GM10248 (cell line): ENCODE results near the gene NTM.

Experiments used
- CTCF ChIA-PET: fragments of 300-600 bp; sonication (Branson Sonifier 250); formaldehyde crosslinking; extraction: SDS; loops from one replicate; lab custom pipeline; 2021; ENCODE audit warnings: antibody characterized with exemption; lab: Yijun Ruan, JAX
- POLR2A ChIA-PET: fragments of 350-650 bp; sonication (Branson Sonifier 250); formaldehyde crosslinking; extraction: SDS; loops from one replicate; lab custom pipeline; 2020; ENCODE audit warnings: antibody characterized with exemption; lab: Yijun Ruan, JAX
- DNase-seq: peaks from one replicate; pipeline ENCODE4 v3.0.0; 2012; ENCODE audit errors: extremely low spot score
- CTCF ChIP-seq: IDR thresholded peaks from 2 replicates; pipeline ENCODE4 v1.5.1; 2012; ENCODE audit warnings: mild to moderate bottlenecking, low read depth; ENCODE audit errors: extremely low read depth, missing control alignments, control extremely low read depth

The NTM gene

GRCh38 chr11:131894615-131895544 is 524.5 kb downstream of the NTM start:
- ChIA-PET POLR2A (no interaction called here), CTCF (interaction anchor here (1.0 to 6.1 kb wide), 4 partner anchors 19 to 147 kb away, joined by 3 to 22 read pairs (median 3); no protein-coding TSS in a partner anchor)

GRCh38 chr11:131895865-131896264 is 525.5 kb downstream of the NTM start:
- ChIA-PET POLR2A (no interaction called here), CTCF (interaction anchor here (6.1 kb wide), 1 partner anchor 28 kb away, joined by 22 read pairs; no protein-coding TSS in a partner anchor)
- no peak for DNase-seq

More at GRCh38 chr11:131894615-131895544, 524.5 kb downstream of the NTM start:
- DNase-seq: no peak
- no peak for TF ChIP-seq CTCF

GRCh38 chr11:131896978-131897615 is 526.7 kb downstream of the NTM start:
- ChIA-PET POLR2A (no interaction called here), CTCF (no interaction called here)
- TF ChIP-seq CTCF: no peak
- no peak for DNase-seq

More at GRCh38 chr11:131895865-131896264, 525.5 kb downstream of the NTM start:
- TF ChIP-seq CTCF: no peak

- ChIA-PET CTCF (no interaction called here), POLR2A (no interaction called here)
- no peak for TF ChIP-seq CTCF
- DNase-seq: no peak
Measured at GRCh38 chr11:131897956-131898355, 527.5 kb downstream of the NTM start.

- DNase-seq: no peak
- CTCF ChIA-PET: no interaction called here
- POLR2A ChIA-PET: no interaction called here
- no peak for TF ChIP-seq CTCF
Measured at GRCh38 chr11:131898949-131899348, 528.5 kb downstream of the NTM start.

- DNase-seq: no peak
- TF ChIP-seq CTCF: no peak
- CTCF ChIA-PET: interaction anchor here (1.4 to 2.6 kb wide), 5 partner anchors 8 to 31 kb away, joined by 3 to 11 read pairs (median 5); no protein-coding TSS in a partner anchor
- POLR2A ChIA-PET: no interaction called here
Measured at GRCh38 chr11:131899950-131900580, 529.6 kb downstream of the NTM start.
